GM12801 (cell line): Measurements from ENCODE around the gene KHDC4.

Experiments used
- CTCF ChIP-seq: IDR thresholded peaks from one replicate; pipeline ENCODE4 v1.5.1; 2011; ENCODE audit warnings: control low read depth; ENCODE audit not compliant: insufficient read length; ENCODE audit errors: extremely low read depth

The KHDC4 gene

DNA sequence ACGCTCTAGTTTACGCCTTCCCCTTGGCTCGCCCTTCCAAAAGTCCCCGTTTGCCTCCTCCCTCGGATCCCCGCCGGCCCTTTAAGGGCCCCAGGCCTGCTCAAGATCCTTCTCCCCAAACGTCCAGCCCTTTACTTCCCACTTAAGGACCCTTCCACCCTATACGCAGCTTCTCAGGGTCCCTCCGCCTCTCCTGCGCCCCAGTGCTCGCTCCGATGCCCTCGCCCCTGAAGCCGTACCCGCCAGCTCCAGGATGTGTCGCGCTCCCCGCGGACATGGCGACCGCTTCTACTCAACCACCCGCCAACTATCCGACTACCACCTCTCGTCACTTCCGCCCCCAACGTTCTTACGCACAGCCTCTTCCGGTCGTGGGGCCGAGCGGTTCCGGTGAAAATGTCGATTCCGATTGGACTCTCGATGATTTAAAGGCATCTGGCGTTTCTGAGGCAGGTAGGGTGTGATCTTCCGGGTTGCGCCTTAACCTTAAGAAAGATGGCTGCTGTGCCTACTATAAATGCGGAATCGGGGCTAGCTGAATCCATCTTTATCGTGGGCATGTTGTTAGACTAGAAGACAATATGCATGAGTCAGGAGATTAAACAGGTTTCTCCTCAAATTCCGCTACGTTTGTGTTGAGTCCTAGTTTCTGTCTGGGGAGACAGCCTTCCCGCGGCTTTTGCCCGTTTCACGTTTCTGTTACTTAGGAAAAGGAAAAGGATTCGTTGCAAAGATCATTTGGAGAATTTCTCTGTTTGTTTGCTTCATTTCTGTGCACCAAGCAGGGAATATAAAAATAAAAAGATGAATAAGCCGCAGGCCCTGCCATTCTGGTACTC is at the start of gene KHDC4:
Gene KHDC4 (minus strand): TSS at position 317 of the 839 bp plus-strand sequence. CDS start 40 bp downstream, at position 277.
- no peak for TF ChIP-seq CTCF

GRCh38 chr1:155983191-155984024 is 49.2 kb upstream of the KHDC4 start:
- TF ChIP-seq CTCF: no peak

- TF ChIP-seq CTCF: no peak
These were observed 47.9 kb upstream of the KHDC4 start for GRCh38 chr1:155982106-155982505.

- no peak for TF ChIP-seq CTCF
These were observed 47.3 kb upstream of the KHDC4 start for GRCh38 chr1:155981266-155982088.

GRCh38 chr1:155979597-155980343 is 45.6 kb upstream of the KHDC4 start:
- TF ChIP-seq CTCF: no peak

GRCh38 chr1:155978973-155979429 is 44.8 kb upstream of the KHDC4 start:
- TF ChIP-seq CTCF: no peak
